ENCODE data around the gene HAO2. TPM values are rescaled to one million over a fixed set of nuclear protein-coding genes. Genes with fewer than 3 reads are reported as not detected.

The HAO2 gene
- total and polyA plus RNA-seq, 12 donors = 0.17 to 4.8 (median 0.86) TPM; not detected in 4

DNA sequence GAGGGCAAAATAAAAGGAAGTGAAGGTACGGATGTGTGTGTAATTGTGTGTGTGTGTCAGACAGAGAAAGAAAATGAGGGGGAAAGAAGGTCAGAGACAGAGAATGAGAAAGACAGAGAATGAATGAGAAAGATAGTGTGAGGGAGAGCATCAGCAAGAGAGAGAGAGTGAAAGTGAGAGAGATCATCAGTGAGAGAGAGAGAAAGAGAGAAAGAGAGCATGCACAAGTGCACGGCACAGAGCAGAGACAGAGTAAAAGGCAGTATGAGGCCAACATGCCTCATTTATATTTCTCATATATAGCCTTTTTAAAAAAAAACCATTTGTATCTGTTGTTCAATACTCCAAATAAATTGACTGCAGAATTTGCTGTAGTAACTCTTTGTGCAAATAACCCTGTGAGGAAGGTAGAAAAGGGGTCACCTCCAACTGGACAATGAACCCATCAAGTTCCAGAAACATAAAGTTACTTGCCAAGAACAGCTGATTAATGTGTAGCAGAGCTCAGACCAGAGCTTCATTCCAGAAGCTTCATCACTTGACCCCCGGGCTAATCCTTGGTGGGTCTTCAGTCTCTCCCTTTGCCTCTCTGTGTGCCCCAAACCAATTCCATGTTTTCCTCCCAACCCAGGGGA lies 47.5 kb downstream of the HAO2 start:
- DNase-seq = no peak
- WGBS, 4 donors = 30 to 48% (median 40%) methylated on average over 3 of the region's 3 CpGs
- no peak for TF ChIP-seq POLR2A (IDR thresholded peaks at IDR 0.05)
- TF ChIP-seq, protein P1, sequence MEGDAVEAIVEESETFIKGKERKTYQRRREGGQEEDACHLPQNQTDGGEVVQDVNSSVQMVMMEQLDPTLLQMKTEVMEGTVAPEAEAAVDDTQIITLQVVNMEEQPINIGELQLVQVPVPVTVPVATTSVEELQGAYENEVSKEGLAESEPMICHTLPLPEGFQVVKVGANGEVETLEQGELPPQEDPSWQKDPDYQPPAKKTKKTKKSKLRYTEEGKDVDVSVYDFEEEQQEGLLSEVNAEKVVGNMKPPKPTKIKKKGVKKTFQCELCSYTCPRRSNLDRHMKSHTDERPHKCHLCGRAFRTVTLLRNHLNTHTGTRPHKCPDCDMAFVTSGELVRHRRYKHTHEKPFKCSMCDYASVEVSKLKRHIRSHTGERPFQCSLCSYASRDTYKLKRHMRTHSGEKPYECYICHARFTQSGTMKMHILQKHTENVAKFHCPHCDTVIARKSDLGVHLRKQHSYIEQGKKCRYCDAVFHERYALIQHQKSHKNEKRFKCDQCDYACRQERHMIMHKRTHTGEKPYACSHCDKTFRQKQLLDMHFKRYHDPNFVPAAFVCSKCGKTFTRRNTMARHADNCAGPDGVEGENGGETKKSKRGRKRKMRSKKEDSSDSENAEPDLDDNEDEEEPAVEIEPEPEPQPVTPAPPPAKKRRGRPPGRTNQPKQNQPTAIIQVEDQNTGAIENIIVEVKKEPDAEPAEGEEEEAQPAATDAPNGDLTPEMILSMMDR (IDR thresholded peaks at IDR 0.05) = no peak
- Histone ChIP-seq H3K36me3 (replicated peaks in 1 of 2) (peaks cover 0 to 9% of the 10 kb centered on the region in 2 donors), H3K9me3 (replicated peaks in 1 of 3) (no peaks in the 10 kb centered on the region), H3K4me1 (replicated peaks in 1 of 2) (peaks cover 4 to 12% of the 10 kb centered on the region in 2 donors), H3K4me3 (peak overlapping the region in 2 of 4 donors; percentile 0 to 48), H3K27me3 (no peaks in the 10 kb centered on the region), H3K27ac (peak overlapping the region; percentile 15 to 82 (median 64))
- intact Hi-C loops (cut with DNase I) = no loop called here

DNA sequence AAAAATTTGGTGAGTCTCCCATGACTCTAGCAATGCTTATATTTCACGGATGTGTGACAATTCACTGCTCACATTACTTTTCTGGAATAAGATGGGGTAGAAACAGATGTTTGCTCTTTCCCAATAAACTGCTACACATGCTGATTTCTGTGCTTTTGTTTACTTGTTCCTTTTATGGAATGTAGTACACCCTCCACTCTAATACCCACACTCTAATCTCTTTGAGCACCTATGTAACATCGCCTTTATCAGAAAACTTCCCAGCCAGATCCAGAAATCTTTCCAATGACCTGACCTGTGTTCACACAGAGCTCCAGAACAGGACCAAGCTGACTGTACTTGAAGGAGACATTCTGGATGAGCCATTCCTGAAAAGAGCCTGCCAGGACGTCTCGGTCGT lies 50.5 kb downstream of the HAO2 start:
- Histone ChIP-seq H3K4me1 (replicated peaks in 1 of 2) (peaks cover 4 to 12% of the 10 kb centered on the region in 2 donors), H3K27me3 (no peaks in the 10 kb centered on the region), H3K27ac (peak overlapping the region in 4 of 5 donors; percentile 9 to 64 (median 41)), H3K4me3 (peak overlapping the region in 1 of 4 donors; percentile 9), H3K36me3 (replicated peaks in 1 of 2) (peaks cover 0 to 9% of the 10 kb centered on the region in 2 donors), H3K9me3 (replicated peaks in 1 of 3) (no peaks in the 10 kb centered on the region)
- WGBS, 4 donors = 53 to 58% (median 54%) methylated on average over 5 of the region's 5 CpGs
- intact Hi-C loops (cut with DNase I) = no loop called here
- TF ChIP-seq, protein P1 (IDR thresholded peaks at IDR 0.05) = no peak
- peak in 1 of 2 donors; percentile 12 for TF ChIP-seq POLR2A (IDR thresholded peaks at IDR 0.05)
- DNase-seq = no peak

DNA sequence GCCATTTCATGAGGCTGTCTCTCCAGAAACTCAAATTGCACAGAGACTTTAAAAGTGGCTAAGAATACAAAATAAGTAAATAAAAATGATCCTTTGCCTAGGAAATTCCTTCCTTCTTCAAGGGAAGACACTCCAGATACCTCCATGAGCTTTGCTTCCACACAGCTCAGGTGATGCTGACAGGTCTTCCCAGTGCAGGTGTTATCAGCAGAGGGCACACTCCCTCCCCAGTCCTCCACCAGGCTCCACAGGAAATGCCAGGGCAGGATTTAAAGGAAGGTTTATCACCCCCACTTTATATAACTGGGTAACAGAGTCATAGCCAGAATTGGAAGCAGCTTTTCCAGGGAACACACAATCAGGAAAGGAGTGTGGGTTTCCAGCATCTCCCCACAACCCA lies 52.1 kb downstream of the HAO2 start:
- peaks cover 4 to 5% of the 10 kb centered on the region in 2 donors for H3K4me1 ChIP-seq (replicated peaks in 1 of 2)
- no peaks in the 10 kb centered on the region for H3K27me3 ChIP-seq
- no peak overlapping the region for H3K4me3 ChIP-seq
- no peak for TF ChIP-seq POLR2A (IDR thresholded peaks at IDR 0.05)
- TF ChIP-seq, protein P1 (IDR thresholded peaks at IDR 0.05) = no peak
- no peak for DNase-seq
- H3K27ac ChIP-seq = peak overlapping the region in 2 of 5 donors; percentile 45 to 54
- H3K36me3 ChIP-seq (replicated peaks in 1 of 2) = peaks cover 0 to 9% of the 10 kb centered on the region in 2 donors
- no peaks in the 10 kb centered on the region for H3K9me3 ChIP-seq (replicated peaks in 1 of 3)
- intact Hi-C loops (cut with DNase I) = no loop called here

DNA sequence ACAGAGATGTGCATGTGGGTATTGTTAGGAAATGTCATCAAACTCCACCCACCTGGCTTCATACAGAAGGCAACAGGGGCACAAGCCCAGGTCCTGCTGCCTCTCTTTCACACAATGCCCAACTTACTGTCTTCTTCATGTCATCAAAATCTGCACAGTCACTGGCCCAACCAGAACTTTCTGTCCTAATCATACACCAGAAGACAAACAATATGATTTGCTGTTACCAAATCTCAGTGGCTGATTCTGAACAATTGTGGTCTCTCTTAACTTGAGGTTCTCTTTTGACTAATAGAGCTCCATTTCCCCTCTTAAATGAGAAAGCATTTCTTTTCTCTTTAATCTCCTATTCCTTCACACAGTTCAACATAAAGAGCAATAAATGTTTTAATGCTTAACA lies 54.0 kb downstream of the HAO2 start:
- H3K36me3 ChIP-seq (replicated peaks in 1 of 2) = peaks cover 0 to 9% of the 10 kb centered on the region in 2 donors
- peak in 1 of 7 donors; percentile 32 for DNase-seq
- H3K4me3 ChIP-seq = no peak overlapping the region
- peaks cover 0 to 5% of the 10 kb centered on the region in 2 donors for H3K4me1 ChIP-seq (replicated peaks in 1 of 2)
- no peaks in the 10 kb centered on the region for H3K9me3 ChIP-seq (replicated peaks in 1 of 3)
- no peaks in the 10 kb centered on the region for H3K27me3 ChIP-seq
- intact Hi-C loops (cut with DNase I) = no loop called here
- H3K27ac ChIP-seq = peak overlapping the region in 4 of 5 donors; percentile 13 to 77 (median 42)
- no peak for TF ChIP-seq POLR2A (IDR thresholded peaks at IDR 0.05)
- TF ChIP-seq, protein P1 (IDR thresholded peaks at IDR 0.05) = no peak

All from adrenal gland (tissue), 12 donors.